Prostate gland (tissue), 2 donors: ENCODE data around the gene IBA57.

ENCODE experiments used
- CTCF ChIP-seq, 4 experiments: fragments of 200-600 bp in 2 of 4; fragments of 450-650 bp in 2 of 4; sonication (generic) in 2 of 4; IDR thresholded peaks; 1 replicate in 3 of 4; 2 replicates in 1 of 4; pipeline ENCODE4 v1.5.1; 2016 to 2019; ENCODE audit warnings: antibody characterized with exemption in 4 of 4, mild to moderate bottlenecking in 2 of 4, moderate library complexity in 2 of 4
- POLR2A ChIP-seq: fragments of 450-650 bp; IDR thresholded peaks from one replicate; pipeline ENCODE4 v1.6.1; 2016; ENCODE audit warnings: antibody characterized with exemption, mild to moderate bottlenecking
- POLR2AphosphoS5 ChIP-seq: sonication (generic); formaldehyde crosslinking; IDR thresholded peaks from one replicate; pipeline ENCODE4 v1.6.1; 2017; ENCODE audit warnings: antibody characterized with exemption

- TF ChIP-seq CTCF (IDR thresholded peaks at IDR 0.05) (no peak), POLR2A (no peak), POLR2AphosphoS5 (no peak)
Measured at GRCh38 chr1:228159008-228159665, 6.5 kb upstream of the IBA57 start.
